A673 (cell line): ENCODE data around the gene NAXE. TPM values are rescaled to one million over a fixed set of nuclear protein-coding genes. Genes with fewer than 3 reads are reported as not detected.
"Not testable (repeated sequence)": the region's sequence is repeated elsewhere in the genome, so short reads cannot be mapped to it uniquely, and the experiment has no call there.

Source experiments
- BruUV-seq: library from RNA; stranded (reverse); fragments of 400-500 nt; replicated peaks from 2 replicates; lab custom pipeline; 2021; lab: Mats Ljungman, UMichigan
- CTCF ChIA-PET: fragments of 300-600 bp; sonication (Branson Sonifier 250); formaldehyde crosslinking; loops from one replicate; lab custom pipeline; 2022; ENCODE audit warnings: antibody characterized with exemption; lab: Charles Lee
- POLR2A ChIA-PET: fragments of 300-600 bp; sonication (Branson Sonifier 250); formaldehyde crosslinking; loops from one replicate; lab custom pipeline; 2022; ENCODE audit warnings: antibody characterized with exemption; ENCODE audit not compliant: low non-redundant PET; lab: Charles Lee
- DNase-seq: peaks from one replicate; pipeline ENCODE4 v3.0.0-alpha.2; 2015; ENCODE audit warnings: low spot score
- H3K27ac ChIP-seq: fragments of 200-600 bp; sonication (generic); 2 replicates; pipeline ENCODE4 v1.5.1; 2016; ENCODE audit warnings: mixed run types, low read depth, mild to moderate bottlenecking, mixed read lengths, antibody characterized with exemption, low read length; ENCODE audit not compliant: poor library complexity, severe bottlenecking
- H3K27me3 ChIP-seq: fragments of 200-600 bp; sonication (generic); replicated peaks from 2 replicates; pipeline ENCODE4 v1.6.1; 2017; ENCODE audit warnings: mixed run types, low read depth, mild to moderate bottlenecking, mixed read lengths, antibody characterized with exemption, low read length; ENCODE audit not compliant: insufficient read depth, poor library complexity
- H3K36me3 ChIP-seq: fragments of 200-600 bp; sonication (generic); 2 replicates; pipeline ENCODE4 v1.6.1; 2016; ENCODE audit warnings: mixed run types, mild to moderate bottlenecking, mixed read lengths, antibody characterized with exemption, low read length; ENCODE audit not compliant: insufficient read depth, poor library complexity, severe bottlenecking
- H3K4me1 ChIP-seq: fragments of 200-600 bp; sonication (generic); 2 replicates; pipeline ENCODE4 v1.6.1; 2017; ENCODE audit warnings: mixed run types, mild to moderate bottlenecking, mixed read lengths, antibody characterized with exemption, low read length; ENCODE audit not compliant: insufficient read depth, poor library complexity, severe bottlenecking
- H3K4me3 ChIP-seq: fragments of 200-600 bp; sonication (generic); 2 replicates; pipeline ENCODE4 v1.5.1; 2016; ENCODE audit warnings: low read depth, mixed run types, mild to moderate bottlenecking, mixed read lengths, low read length; ENCODE audit not compliant: poor library complexity, severe bottlenecking
- H3K9me3 ChIP-seq: fragments of 200-600 bp; sonication (generic); 2 replicates; pipeline ENCODE4 v1.6.1; 2016; ENCODE audit warnings: mixed run types, low read depth, mild to moderate bottlenecking, mixed read lengths, antibody characterized with exemption, low read length; ENCODE audit not compliant: poor library complexity, severe bottlenecking
- CTCF ChIP-seq: fragments of 300-800, 200-600 bp; sonication (generic); conservative IDR thresholded peaks from 2 replicates; pipeline ENCODE4 v1.5.1; 2017; ENCODE audit warnings: low read depth, mild to moderate bottlenecking, antibody characterized with exemption, low read length, moderate library complexity, mixed read lengths
- EZH2 ChIP-seq: fragments of 200-600 bp; sonication (generic); IDR thresholded peaks from 2 replicates; pipeline ENCODE4 v1.6.1; 2017; ENCODE audit warnings: borderline replicate concordance, low read depth, mild to moderate bottlenecking, mixed read lengths, antibody characterized with exemption, low read length; ENCODE audit not compliant: poor library complexity, severe bottlenecking
- intact Hi-C: fragments of 100-400 bp; cut with micrococcal nuclease; formaldehyde crosslinking; loops from one replicate; pipeline ENCODE4 v1.10.0; 2022; ENCODE audit not compliant: unreplicated experiment
- total RNA-seq: library from RNA; stranded (reverse); gene quantifications from 2 replicates; pipeline ENCODE4 v1.2.3, GENCODE V29; 2021

Gene NAXE
- total RNA-seq, 1 experiment from 2014 or later, result 125 TPM

- peaks cover 15% of the 10 kb centered on the region for H3K36me3 ChIP-seq
- CTCF ChIA-PET, result interaction anchor here (0.7 to 2.0 kb wide), 3 partner anchors 11 to 259 kb away, joined by 3 to 14 read pairs (median 9); partner anchors contain the start of gene NAXE
- H3K9me3 ChIP-seq, result no peaks in the 10 kb centered on the region
- BruUV-seq, result no TSS peak
- H3K4me3 ChIP-seq, result no peak overlapping the region
- no peak overlapping the region for H3K27ac ChIP-seq
- intact Hi-C loops, result no loop called here
- TF ChIP-seq EZH2 (no peak), CTCF (peak; percentile 70)
- DNase-seq, result peak; percentile 64
- H3K4me1 ChIP-seq, result peaks cover 9% of the 10 kb centered on the region
- no peaks in the 10 kb centered on the region for H3K27me3 ChIP-seq
- POLR2A ChIA-PET, result no interaction called here
Measured at GRCh38 chr1:156602557-156602993, 11.0 kb downstream of the NAXE start.

GRCh38 chr1:156607344-156607743 lies 15.8 kb downstream of the NAXE start:
- BruUV-seq, H3K9me3 ChIP-seq, CTCF ChIA-PET, H3K4me1 ChIP-seq, H3K36me3 ChIP-seq, POLR2A ChIA-PET, H3K27me3 ChIP-seq, H3K27ac ChIP-seq, H3K4me3 ChIP-seq, DNase-seq: not testable (repeated sequence)
- intact Hi-C loops, result loop anchor here (5.0 kb wide), 1 partner anchor 225 kb away; no protein-coding TSS in a partner anchor

- H3K4me3 ChIP-seq, result no peak overlapping the region
Measured at GRCh38 chr1:156608036-156608674, 16.6 kb downstream of the NAXE start.

More at GRCh38 chr1:156608036-156608674, 16.6 kb downstream of the NAXE start:
- Histone ChIP-seq H3K4me1 (no peaks in the 10 kb centered on the region), H3K36me3 (no peaks in the 10 kb centered on the region), H3K27ac (no peak overlapping the region), H3K9me3 (no peaks in the 10 kb centered on the region), H3K27me3 (no peaks in the 10 kb centered on the region)
- CTCF ChIA-PET, result interaction anchor here (1.0 to 1.8 kb wide), 4 partner anchors 16 to 223 kb away, joined by 3 to 15 read pairs (median 6); no protein-coding TSS in a partner anchor
- POLR2A ChIA-PET, result interaction anchor here (1.0 kb wide), 1 partner anchor 58 kb away, joined by 3 read pairs; no protein-coding TSS in a partner anchor
- TF ChIP-seq EZH2, result no peak
- TF ChIP-seq CTCF, result peak; percentile 83
- intact Hi-C loops, result loop anchor here (5.0 kb wide), 1 partner anchor 226 kb away; no protein-coding TSS in a partner anchor
- DNase-seq, result peak; percentile 80
- no TSS peak for BruUV-seq
